ENCODE data around the gene DIP2C.
"Not testable (repeated sequence)": the region's sequence is repeated elsewhere in the genome, so short reads cannot be mapped to it uniquely, and the experiment has no call there.

The DIP2C gene

DNA sequence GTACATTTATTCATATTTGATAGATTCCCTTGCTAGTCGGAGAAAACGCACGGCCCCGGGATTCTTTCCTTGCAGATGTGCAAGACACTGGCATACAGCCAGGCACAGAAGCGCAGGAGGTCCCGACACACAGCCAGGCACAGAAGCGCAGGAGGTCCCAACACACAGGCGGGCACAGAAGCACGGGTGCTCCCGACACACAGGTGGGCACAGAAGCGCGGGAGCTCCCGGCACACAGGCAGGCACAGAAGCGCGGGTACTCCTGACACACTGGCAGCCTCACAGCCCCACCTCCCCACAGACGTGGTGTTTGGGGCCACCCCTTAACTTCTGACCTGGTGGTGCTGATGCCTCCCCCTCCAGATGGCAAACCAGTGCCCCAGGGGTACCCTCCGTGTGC, 316.9 kb downstream of the DIP2C start:
- no peak for DNase-seq (ENCODE audit: low read depth)
- TF ChIP-seq, protein P1, sequence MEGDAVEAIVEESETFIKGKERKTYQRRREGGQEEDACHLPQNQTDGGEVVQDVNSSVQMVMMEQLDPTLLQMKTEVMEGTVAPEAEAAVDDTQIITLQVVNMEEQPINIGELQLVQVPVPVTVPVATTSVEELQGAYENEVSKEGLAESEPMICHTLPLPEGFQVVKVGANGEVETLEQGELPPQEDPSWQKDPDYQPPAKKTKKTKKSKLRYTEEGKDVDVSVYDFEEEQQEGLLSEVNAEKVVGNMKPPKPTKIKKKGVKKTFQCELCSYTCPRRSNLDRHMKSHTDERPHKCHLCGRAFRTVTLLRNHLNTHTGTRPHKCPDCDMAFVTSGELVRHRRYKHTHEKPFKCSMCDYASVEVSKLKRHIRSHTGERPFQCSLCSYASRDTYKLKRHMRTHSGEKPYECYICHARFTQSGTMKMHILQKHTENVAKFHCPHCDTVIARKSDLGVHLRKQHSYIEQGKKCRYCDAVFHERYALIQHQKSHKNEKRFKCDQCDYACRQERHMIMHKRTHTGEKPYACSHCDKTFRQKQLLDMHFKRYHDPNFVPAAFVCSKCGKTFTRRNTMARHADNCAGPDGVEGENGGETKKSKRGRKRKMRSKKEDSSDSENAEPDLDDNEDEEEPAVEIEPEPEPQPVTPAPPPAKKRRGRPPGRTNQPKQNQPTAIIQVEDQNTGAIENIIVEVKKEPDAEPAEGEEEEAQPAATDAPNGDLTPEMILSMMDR (IDR thresholded peaks at IDR 0.05; ENCODE audit: low read length, missing control alignments): no peak
- H3K4me3 ChIP-seq (replicated peaks; ENCODE audit: low read depth, low read length): no peak overlapping the region

DNA sequence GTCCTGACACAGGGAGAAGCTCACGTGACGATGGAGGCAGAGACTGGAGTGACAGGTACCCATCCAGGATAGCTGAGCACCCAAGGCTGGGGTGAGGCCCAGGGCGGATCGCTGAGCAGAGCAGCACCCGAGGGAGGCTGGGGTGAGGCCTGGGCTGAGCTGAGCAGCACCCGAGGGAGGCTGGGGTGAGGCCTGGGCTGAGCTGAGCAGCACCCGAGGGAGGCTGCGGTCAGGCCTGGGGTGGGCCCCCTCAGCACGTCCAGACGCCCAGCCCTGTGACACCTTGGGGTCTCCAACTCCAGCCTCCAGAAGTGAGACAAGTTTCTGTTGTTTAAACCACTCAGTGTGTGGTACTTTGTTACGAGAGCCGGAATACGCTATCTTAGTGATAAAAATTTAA, 318.0 kb downstream of the DIP2C start:
- DNase-seq (ENCODE audit: low read depth): no peak
- no peak overlapping the region for H3K4me3 ChIP-seq (replicated peaks; ENCODE audit: low read depth, low read length)
- TF ChIP-seq, protein P1 (IDR thresholded peaks at IDR 0.05; ENCODE audit: low read length, missing control alignments): no peak

DNA sequence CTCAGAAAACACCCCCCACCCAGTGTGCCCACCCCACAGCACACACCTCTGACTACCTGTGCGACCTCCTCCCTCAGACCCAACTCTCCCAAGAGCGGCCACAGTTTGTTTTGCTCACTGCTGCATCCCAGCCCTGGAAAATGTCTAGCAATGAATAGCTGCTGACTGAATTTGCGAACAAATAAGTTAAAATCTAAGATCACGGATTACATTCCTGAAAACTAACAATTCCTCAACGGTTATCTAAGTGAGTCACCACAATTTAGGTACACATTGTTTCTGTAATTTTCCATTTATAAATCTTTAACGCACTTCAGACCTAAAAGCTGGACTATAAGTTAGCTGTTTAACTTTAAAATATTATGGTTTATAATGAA, 319.0 kb downstream of the DIP2C start:
- no peak overlapping the region for H3K4me3 ChIP-seq (replicated peaks; ENCODE audit: low read depth, low read length)
- TF ChIP-seq, protein P1 (IDR thresholded peaks at IDR 0.05; ENCODE audit: low read length, missing control alignments): no peak
- DNase-seq (ENCODE audit: low read depth): peak; percentile 43

DNA sequence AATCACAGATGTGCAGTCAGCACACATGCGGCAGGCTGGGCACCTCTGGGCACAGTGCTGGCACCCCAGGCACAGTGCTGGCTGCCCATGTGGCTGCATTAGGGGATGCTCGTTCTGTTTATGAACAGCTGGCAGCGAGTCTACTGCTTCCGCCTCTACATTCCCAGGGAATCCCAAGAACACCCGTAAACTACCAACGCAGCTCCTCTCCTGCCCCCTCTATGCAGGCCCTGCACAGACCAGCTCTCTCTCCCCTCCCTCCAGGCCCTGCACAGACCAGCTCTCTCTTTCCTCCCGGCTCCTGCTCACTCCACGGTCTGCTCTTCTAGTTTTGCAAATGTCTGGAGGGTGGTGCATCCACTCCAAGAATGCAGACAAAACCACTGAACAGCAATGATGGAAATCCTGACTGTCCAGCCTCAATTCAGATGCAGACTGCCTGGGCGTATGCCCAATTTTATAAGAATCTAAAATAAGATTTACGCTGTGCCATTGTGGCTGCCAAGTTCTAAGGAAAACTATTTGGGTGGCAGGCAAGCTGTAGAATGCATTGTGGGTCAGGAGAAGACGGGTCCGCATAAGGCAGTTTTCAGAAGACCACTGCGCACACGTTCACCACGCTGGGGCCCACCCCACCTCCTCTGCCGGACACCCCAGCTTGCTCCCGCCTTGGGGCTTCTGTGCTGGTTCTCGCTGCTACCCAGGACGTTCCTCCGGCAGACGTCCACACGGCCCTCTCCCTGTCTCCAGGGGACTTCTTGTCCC, 319.6 kb downstream of the DIP2C start:
- peak; percentile 62 for DNase-seq (ENCODE audit: low read depth)
- TF ChIP-seq, protein P1 (IDR thresholded peaks at IDR 0.05; ENCODE audit: low read length, missing control alignments): no peak
- H3K4me3 ChIP-seq (replicated peaks; ENCODE audit: low read depth, low read length): no peak overlapping the region

DNA sequence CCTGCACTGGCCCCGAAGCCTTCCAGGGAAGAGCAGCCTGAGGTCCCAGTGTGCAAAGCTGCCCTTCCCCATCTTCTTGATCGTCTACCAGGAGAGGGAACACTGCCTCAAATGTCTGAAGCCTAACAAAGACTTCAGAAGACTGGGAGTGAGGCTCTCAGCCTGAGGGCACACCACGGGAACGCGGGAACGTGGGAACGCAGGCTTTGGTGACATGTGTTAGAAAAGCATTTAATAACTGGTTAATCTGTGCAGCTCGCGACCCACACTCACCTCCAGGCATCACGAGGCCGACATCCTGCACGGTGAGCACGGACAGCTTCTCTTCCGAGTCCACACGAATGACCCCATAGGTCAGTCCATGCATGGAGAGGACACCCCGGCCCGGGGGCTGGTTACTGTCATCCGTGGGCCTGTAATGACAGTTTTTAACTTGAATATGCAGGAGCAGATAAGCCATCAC, 320.2 kb downstream of the DIP2C start:
- no peak overlapping the region for H3K4me3 ChIP-seq (replicated peaks; ENCODE audit: low read depth, low read length)
- TF ChIP-seq, protein P1 (IDR thresholded peaks at IDR 0.05; ENCODE audit: low read length, missing control alignments): no peak
- DNase-seq (ENCODE audit: low read depth): no peak

DNA sequence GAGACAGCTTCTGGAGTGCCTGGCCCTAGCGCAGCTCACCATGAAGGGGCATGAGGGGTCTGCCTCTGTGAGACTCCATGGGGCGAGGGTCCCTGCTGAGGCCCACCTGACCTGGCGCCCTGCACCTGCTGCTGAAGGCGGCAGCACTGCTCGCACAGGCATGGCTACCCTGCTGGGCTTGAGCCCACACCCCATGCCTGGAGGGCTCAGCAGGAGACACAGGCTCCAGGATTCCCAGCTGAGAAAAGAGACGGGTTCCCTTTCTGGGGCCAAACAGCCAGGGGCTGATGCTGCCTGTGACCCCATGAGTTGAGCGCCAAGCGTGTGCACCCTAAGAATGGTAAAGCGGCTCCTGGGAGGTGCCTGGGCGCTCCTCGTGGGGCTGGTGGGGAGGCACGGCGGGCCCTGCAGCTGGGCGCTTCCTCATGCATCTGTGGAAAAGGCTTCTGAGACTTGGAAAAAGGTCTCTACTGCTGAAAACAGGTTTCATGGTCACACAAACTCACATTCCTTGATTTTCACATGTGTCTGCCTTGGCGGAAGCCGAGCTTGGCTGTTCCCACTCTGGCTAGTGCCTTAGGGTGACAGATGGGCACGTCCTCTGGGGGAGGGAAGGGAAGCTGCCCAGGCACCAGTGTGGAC, 320.8 kb downstream of the DIP2C start:
- no peak overlapping the region for H3K4me3 ChIP-seq (replicated peaks; ENCODE audit: low read depth, low read length)
- TF ChIP-seq, protein P1 (IDR thresholded peaks at IDR 0.05; ENCODE audit: low read length, missing control alignments): no peak
- DNase-seq (ENCODE audit: low read depth): no peak

DNA sequence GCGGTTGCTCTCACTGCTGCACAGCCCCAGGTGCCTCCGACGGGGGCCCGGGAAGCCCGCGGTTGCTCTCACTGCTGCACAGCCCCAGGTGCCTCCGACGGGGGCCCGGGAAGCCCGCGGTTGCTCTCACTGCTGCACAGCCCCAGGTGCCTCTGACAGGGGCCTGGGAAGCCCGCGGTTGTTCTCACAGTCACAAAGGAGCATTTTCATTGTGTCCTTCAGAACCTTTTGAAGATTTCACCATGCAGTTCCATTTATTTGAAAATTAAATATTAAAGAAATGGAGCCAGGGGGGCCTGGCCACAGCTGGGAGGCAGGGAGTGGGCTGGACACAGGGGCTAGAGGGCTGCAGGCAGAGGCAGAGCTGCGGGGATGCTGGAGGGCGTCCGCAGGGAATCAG, 321.4 kb downstream of the DIP2C start:
- H3K4me3 ChIP-seq (replicated peaks; ENCODE audit: low read depth, low read length); DNase-seq (ENCODE audit: low read depth): not testable (repeated sequence)

Data from fibroblast of pulmonary artery (primary cell).